GM08714 (cell line): ENCODE measurements around the gene PUS1.

Experiments
- H3K4me3 ChIP-seq: fragments of 200-500 bp; sonication (Bioruptor generic); 2 replicates; pipeline ENCODE4 v1.5.1; 2014; ENCODE audit warnings: mild to moderate bottlenecking, low read length, inconsistent platforms
- ZNF274 ChIP-seq: IDR thresholded peaks from 2 replicates; pipeline ENCODE4 v1.6.1; 2012; ENCODE audit warnings: mild to moderate bottlenecking, low read depth, low read length

The PUS1 gene

DNA sequence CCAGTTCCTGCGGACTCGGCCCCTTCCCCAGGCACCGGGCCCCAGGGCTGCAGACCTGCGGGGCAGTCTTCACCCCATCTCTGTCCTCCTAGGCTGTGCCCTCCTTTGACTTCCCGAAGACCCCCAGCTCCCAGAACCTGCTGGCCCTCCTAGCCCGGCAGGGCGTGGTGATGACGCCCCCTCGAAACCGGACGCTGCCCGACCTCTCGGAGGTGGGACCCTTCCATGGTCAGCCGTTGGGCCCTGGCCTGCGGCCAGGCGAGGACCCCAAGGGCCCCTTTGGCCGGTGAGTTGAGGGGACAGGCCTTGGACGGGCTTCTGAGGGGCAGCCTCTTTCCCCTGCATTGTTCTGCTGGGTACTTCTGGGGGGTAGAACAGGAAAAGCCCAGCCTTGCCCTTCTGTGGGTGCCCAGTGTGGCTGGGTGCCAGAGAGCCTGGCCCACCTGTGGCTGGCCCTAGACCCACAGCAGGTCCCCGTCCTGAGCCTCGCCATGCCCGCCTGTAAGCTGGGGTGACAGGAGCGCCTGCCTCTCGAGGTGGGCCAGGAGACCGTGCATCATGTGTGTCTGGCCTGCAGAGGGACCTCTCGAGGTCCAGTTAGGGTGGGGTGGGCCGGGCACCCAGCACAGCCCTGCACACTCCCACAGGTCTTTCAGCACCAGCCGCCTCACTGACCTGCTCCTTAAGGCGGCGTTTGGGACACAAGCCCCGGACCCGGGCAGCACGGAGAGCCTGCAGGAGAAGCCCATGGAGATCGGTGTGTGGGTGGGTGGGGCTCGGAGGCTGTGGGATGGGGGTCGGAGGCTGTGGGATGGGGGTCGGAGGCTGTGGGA lies 12.6 kb upstream of the PUS1 start:
- no peak for TF ChIP-seq ZNF274
- H3K4me3 ChIP-seq = no peak overlapping the region

DNA sequence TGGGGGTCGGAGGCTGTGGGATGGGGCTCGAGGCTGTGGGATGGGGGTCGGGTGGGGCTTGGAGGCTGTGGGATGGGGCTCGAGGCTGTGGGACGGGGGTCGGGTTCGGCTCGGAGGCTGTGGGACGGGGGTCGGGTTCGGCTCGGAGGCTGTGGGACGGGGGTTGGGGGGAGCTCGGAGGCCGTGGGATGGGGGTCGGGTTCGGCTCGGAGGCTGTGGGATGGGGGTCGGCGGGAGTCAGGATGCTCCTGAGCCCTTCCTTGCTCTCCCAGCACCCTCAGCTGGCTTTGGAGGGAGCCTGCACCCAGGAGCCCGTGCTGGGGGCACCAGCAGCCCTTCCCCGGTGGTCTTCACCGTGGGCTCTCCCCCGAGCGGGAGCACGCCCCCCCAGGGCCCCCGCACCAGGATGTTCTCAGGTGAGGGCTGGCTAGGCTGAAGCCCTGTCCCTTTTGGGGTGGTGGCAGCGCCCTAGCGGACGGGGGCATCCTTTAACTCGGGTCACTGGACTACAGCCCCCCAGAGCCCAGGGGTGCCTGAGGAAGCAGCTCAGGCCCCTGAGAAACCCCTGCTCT lies 11.9 kb upstream of the PUS1 start:
- no peak for TF ChIP-seq ZNF274

DNA sequence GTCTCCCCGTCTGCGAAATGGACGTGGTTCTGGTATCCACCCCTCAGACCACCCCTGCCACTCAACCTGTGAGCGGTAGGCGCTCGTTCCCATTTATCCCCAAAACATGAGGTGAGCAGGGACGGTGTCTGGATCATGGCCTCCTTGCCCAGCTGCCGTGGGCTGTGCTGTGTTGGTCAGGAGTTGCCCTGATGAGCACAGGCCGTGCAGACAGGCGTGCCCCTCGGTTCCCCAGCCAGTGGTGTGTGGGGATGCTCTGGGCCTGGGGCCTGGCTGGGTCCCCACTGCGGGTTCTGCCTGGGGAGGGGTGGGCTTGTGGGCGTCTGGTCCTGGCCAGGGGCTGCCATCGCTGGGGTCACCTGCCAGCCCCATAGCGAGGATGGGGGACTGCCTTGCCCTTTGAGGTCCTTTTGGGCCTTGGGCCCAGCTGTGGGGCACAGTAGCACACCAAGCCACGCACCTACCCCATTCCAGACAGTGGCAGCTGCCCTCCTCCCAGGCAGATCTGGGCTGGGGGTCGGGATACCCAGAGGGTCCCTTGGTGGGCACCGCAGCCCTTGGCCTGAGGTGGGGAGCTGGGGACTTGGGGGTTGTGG lies 11.3 kb upstream of the PUS1 start:
- no peak for TF ChIP-seq ZNF274
- no peak overlapping the region for H3K4me3 ChIP-seq

More for the DNA sequence above, 11.9 kb upstream of the PUS1 start:
- H3K4me3 ChIP-seq = no peak overlapping the region

DNA sequence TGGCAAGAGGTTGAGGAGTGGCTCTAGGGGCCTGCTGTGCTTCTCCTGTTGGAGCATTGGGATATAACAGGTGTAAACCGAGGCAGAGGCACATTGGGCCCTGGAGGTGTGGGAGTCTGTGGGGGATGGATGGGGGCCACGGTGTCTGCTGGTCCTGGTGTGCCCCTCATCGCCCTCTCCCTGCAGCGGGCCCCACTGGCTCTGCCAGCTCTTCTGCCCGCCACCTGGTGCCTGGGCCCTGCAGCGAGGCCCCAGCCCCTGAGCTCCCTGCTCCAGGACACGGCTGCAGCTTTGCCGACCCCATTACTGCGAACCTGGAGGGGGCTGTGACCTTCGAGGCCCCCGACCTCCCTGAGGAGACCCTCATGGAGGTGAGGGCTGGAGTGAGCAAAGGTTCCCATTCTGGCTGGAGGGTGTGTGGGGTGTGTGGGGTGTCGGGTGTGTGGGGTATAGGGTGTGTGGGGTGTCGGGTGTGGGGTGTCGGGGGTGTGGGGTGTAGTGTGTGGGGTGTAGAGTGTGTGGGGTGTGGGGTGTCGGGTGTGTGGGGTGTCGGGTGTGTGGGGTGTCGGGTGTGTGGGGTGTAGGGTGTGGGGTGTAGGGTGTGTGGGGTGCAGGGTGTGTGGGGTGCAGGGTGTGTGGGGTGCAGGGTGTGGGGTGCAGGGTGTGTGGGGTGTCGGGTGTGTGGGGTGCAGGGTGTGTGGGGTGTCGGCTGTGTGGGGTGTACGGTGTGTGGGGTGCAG lies 10.6 kb upstream of the PUS1 start:
- H3K4me3 ChIP-seq = no peak overlapping the region
- TF ChIP-seq ZNF274 = no peak

DNA sequence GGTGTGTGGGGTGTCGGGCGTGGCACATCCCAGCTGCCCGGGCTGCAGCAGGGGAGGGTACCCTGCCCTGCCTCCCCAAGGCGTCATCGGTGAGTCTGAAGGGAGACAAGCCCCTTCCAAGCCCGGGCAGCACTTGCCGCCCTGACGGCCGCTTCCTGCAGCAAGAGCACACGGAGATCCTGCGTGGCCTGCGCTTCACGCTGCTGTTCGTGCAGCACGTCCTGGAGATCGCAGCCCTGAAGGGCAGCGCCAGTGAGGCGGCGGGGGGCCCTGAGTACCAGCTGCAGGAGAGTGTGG lies 10.1 kb upstream of the PUS1 start:
- no peak overlapping the region for H3K4me3 ChIP-seq
- no peak for TF ChIP-seq ZNF274

DNA sequence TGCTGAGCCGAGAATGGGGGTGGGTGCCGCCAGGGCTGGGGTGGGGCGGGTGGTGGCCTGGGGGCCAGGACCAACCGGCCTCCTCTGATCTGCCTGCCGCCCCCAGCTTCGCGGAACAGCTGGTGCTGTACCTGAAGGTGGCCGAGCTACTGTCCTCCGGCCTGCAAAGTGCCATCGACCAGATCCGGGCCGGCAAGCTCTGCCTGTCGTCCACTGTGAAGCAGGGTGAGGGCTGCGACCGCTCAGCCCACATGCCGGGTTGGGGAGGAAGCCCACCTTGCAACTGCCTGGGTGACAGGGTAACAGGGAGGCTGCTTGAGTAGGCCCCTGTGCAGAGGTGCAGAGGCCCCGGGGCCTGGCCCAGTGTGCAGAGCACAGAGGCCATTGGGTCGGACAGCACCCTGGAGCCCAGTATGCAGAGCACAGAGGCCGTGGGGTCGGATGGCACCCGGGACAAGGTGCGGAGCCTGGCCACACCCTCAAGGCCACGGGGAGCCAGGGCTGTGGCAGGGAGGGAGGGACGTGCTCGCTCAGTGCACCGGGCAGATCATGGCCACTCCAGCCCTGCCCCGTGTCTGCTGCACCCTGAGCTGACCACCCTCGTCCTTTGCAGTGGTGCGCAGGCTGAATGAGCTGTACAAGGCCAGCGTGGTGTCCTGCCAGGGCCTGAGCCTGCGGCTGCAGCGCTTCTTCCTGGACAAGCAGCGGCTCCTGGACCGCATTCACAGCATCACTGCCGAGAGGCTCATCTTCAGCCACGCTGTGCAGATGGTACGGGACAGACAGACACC lies 9.5 kb upstream of the PUS1 start:
- no peak overlapping the region for H3K4me3 ChIP-seq
- no peak for TF ChIP-seq ZNF274

DNA sequence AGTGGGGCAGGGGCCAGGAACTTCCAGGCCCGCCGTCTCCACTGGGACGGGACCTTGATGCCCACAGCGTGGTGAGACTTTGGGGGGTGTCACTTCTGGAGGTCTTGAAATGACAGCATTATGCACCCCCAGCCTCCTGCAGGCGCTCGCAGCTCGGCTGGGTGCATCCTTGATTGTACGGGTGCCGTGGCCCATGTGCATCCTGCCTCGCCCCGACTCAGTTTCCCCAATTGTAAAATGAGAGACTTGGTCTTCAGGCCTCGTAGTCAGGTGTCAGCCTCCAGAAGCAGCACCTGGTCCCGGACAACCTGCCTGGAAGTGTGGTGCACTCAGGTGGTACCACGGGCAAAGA lies 8.9 kb upstream of the PUS1 start:
- no peak for TF ChIP-seq ZNF274
- H3K4me3 ChIP-seq = no peak overlapping the region

DNA sequence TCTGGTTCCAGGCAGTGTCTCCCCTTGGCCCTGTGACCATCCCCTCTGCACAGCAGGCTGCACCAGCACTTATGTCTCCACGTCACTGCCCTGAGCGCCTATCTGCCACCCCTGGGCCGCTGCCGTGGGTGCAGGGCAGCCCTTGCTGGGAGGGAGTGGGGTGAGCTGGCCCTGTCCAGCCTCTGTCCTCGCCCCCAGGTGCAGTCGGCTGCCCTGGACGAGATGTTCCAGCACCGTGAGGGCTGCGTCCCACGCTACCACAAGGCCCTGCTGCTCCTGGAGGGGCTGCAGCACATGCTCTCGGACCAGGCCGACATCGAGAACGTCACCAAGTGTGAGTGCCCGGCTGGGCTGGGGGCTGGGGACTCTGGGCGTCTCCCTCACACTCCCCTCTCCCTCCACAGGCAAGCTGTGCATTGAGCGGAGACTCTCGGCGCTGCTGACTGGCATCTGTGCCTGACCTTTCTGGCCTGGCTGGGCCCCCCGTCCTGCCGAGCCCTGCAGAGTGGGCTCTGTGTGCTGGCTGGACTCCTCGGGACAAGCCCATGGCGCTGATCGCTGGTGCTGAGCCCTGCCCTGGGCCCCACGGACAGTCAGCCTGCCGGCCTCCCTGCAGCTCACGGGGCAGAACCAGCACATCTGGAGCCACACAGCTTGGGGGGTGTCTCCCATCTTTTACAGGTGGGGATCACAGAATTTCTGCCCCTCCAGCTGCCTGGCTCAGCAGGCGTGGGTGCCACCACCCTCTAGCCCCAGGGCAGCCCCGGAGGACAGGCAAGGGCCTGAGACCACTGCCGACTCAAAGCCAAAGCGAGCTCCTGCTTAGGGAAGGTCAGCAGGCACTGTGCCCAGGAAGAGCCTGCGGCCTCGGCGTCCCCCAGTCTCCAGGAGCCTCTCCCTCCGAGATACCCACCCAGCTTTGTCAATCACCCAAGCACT lies 7.9 kb upstream of the PUS1 start:
- TF ChIP-seq ZNF274 = no peak

DNA sequence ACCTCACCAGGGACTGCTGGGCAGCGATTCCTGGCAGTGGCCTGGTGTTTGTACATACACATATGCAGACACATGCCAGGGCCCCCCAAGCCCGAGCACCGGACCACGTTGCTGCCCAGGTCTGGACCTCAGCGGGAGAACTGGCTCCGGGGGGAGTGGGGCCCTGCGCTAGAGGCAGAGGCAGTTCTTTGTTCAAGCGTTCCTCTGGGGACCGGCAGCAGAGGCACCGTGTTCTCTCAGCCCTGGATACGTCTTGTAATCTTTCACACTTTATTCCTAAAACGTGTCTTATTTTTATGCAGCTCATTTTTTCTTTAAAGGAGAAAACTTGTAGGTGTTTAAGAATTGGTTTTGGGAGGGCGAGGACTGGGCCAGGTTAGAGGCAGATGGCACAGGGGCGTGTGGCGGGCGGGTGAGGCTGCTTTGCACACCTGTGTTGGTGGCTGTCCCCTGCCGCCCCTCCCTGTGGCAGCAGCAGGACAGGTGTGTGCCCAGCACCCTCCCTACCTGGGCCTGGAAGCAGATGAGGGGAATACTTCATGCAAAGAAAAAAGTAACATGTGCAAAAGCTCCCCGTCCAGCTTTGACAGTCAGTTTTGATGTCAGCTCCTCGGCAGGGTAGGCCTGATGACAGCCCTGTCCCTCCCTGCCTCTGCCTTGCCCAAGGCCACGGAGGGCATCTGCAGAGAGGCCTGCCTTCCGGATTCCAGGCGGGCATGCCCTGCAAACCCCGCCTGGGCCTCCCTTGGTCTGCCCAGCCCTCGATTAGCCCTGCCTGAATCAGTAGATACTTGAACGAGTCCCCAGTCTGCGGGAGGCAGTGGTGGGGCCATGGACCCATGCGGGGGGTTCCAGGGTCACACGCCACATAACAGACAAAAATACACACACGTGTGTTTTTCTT lies 7.0 kb upstream of the PUS1 start:
- H3K4me3 ChIP-seq = no peak overlapping the region
- TF ChIP-seq ZNF274 = no peak

More for the DNA sequence above, 7.9 kb upstream of the PUS1 start:
- H3K4me3 ChIP-seq = no peak overlapping the region

DNA sequence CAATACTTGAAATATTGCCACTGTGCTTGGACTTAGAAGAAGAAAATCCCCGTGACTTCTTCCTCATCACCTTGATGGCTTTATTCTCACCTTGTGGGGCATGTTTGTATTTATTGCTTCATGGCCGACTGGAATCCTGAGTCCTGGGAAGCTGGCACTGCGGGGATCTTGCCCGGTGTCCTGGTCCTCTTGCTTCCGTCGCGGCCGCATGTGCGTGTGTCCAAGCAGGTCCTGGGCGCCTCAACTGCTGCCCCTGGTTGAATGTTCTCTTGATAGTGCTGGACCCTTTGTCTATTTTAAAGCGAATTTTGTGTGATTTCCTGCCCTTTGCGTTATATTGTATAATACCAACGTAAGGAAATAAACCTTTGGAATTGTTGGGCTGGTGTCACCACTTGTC lies 6.3 kb upstream of the PUS1 start:
- TF ChIP-seq ZNF274 = no peak
- H3K4me3 ChIP-seq = no peak overlapping the region

DNA sequence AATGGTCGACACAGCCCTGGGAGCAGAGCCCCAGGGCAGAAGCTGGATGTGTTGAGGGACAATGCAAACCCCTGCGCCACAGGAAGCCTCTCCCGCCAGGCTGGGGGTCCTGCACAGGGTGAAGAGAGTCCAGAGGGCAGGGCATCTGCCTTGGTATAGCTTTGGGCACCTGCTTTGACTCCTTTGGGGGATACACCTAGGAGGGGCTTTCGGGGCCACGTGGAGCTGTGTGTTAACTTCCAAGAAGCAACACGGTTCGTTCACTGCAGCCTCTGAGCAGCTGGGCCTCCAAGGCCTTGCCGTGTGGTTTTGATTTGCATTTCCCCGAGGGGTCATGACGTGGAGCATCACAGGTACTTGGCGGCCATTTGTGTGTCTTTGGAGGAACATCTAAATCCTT lies 5.8 kb upstream of the PUS1 start:
- TF ChIP-seq ZNF274 = no peak
- no peak overlapping the region for H3K4me3 ChIP-seq
